ENCODE data around the gene GTF3C1.
"Not testable (repeated sequence)": the region's sequence is repeated elsewhere in the genome, so short reads cannot be mapped to it uniquely, and the experiment has no call there.

The GTF3C1 gene

DNA sequence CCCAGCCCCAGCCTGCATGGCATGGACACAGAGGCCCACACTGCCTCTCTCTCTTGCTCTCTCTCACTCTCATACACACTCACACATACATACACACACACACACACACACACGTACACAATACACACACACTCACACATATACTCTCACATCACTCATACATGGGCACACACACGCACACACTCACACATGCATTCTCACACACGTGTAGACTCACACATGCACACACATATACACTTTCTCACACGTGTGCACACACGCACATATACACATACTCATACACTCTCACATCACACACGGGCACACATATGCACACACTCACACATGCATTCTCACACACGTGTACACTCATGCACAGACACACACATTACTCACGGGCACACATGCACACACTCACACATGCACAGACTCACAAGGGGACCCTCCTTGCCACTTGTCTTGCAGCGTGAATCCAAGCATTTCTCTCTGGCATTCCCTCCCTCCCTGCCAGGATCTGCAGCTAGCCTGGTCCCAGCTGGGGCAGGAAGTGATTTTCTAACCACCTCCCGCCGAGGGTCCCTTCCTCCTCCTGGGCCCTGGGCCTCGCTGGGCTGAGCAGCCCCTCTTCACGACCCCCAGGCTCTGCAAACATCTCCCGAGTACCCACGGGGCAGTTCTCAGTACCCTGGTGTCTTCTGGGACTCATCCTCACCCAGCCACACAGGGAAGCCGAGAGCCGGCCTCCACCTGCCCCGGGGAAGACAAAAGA, 110.3 kb downstream of the GTF3C1 start:
- no peak for DNase-seq

- DNase-seq, result no peak
These were observed 111.8 kb downstream of the GTF3C1 start for GRCh38 chr16:27437946-27438345.

DNA sequence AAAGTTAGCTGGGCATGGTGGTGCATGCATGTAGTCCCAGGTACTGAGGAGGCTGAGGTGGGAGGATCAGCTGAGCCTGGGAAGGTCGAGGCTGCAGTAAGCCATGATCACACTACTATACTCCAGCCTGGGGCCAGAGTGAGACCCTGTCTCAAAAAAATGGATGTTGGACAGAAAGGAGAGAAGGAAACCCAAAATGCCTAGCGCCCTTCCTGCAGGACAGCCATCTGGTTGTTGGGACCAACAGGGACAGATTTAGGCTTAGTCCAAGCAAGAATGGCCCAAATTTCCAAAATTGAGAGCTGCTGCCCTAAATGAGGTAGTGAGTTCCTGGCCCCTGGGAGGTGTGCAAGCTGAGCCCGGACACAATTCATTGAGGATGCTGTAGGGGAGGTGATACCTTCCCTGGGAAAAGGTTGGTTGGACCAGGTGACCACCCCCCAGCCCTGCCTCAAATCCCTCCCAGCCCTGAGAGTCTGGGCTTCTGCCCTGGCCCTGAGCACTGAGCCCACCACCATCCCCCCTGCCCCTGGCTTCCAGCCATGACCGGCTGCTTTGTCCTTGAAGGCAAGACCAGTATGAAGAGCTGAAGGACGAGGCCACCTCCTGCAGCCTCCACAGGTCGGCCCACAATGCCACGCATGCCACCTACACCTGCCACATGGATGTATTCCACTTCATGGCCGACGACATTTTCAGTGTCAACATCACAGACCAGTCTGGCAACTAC, 112.6 kb downstream of the GTF3C1 start:
- no peak for DNase-seq

- DNase-seq, result no peak
These were observed 113.6 kb downstream of the GTF3C1 start for GRCh38 chr16:27436065-27436464.

DNA sequence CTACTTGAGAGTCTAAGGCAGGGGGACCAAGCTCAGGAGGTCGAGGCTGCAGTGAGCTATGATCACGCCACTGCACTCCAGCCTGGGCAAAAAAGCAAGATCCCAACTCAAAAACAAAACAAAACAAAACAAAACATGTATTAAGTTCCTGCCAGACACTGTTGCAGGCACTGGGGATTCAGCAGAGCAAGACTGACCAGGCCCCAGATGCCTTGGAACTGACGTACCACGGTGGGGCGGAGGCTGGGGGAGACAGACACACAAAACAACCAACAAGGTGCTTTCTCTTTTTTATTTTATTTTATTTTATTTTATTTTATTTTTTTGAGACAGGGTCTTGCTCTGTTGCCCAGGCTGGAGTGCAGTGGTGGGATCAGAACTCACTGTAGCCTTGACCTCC, 114.6 kb downstream of the GTF3C1 start:
- not testable (repeated sequence) for DNase-seq

DNA sequence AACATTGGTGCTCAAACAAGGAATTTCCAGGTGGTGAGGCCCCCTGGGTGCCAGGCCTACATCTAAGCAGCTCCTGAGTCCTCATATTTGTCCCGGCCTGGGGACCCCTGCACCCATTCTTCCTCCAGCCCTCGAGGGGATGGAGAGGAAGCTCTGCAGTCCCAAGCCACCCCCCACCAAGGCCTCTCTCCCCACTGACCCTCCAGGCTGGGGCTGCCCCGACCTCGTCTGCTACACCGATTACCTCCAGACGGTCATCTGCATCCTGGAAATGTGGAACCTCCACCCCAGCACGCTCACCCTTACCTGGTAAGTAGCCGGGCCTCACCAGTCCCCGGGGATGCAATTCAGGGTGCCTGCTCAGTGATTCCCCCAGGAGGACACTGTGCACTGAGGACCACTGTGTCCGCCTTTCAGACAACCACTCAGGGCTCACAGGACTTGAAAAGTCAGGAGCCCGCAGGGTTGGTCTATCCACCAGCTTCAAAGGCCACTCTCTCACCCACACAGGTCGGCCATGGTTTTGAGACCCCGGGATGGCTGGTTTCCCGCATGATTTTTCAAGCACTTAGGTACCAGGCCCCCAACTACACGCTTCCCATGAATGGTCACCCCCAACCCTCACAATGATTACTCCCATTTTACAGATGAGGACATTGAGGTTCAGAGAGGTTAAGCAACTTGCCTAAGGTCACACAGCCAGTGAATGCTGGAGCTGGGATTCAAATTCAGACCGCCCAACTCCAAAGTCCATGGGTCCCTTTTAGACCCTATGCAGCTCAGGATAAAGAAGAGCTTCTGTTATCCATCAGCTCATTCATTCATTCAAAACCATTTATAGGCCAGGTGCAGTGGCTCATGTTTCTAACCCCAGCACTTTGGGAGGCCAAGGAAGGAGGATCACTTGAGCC, 115.3 kb downstream of the GTF3C1 start:
- DNase-seq, result no peak

DNA sequence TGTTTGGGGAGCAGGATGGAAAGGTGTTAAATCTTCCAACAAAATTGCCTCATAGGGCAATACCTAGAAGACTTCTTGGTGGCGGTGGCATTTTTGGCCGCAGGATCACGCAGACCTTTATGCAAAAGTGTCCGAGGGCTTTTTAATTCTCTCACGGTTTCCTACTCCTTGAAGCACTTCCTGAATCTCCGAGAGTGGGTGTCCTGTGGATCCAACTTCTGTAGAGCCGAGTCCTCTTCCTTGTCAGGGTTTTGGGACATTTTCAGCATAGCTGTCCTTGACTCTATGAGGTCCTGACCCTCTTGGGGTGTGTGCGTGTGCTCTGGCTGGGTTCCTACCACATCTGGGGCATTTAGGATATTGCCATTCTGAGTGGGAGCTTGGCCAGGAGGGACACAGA, 116.1 kb downstream of the GTF3C1 start:
- no peak for DNase-seq

DNA sequence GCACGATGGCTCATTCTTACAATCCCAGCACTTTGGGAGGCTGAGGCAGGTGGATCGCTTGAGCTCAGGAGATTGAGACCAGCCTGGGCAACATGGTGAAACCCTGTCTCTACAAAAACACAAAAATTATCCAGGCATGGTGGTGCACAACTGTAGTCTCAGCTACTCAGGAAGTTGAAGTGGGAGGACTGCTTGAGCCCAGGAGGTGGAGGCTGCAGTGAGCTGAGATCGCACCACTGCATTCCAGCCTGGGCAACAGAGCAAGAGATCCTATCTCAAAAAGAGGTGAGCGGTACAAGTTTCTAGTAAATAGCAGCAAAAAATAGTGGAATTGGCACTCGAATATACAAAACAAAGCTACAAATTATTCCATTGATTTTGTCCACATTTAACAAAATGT, 116.5 kb downstream of the GTF3C1 start:
- DNase-seq, result not testable (repeated sequence)

GRCh38 chr16:27432558-27432957, 117.2 kb downstream of the GTF3C1 start:
- DNase-seq, result no peak

- DNase-seq, result no peak
These were observed 117.8 kb downstream of the GTF3C1 start for GRCh38 chr16:27431773-27432532.

- DNase-seq, result no peak
These were observed 118.7 kb downstream of the GTF3C1 start for GRCh38 chr16:27430923-27431484.

GRCh38 chr16:27430512-27430911, 119.2 kb downstream of the GTF3C1 start:
- DNase-seq, result no peak

- no peak for DNase-seq
These were observed 119.7 kb downstream of the GTF3C1 start for GRCh38 chr16:27429981-27430441.

DNA sequence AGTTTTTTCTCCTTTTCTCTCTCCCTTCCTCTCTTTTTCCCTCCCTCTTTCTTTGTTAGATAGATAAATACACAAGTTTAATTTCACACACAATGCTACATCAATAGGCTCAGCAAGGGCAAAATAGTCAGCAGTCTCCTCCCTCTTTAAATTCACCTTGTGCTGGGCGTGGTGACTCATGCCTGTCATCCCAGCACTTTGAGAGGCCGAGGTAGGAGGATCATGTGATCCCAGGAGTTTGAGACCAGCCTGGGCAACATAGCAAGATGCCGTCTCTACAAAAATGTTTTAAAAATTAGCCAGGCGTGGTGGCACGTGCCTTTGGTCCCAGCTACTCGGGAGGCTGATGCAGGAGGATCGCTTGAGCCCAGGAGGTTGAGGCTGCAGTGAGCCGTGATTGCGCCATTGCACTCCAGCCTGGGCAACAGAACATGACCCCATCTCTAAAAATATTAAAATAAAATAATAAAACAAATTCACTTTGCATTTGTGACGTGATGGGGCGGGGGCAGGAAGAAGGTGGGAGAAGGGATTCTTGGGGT, 120.3 kb downstream of the GTF3C1 start:
- no peak for DNase-seq

DNA sequence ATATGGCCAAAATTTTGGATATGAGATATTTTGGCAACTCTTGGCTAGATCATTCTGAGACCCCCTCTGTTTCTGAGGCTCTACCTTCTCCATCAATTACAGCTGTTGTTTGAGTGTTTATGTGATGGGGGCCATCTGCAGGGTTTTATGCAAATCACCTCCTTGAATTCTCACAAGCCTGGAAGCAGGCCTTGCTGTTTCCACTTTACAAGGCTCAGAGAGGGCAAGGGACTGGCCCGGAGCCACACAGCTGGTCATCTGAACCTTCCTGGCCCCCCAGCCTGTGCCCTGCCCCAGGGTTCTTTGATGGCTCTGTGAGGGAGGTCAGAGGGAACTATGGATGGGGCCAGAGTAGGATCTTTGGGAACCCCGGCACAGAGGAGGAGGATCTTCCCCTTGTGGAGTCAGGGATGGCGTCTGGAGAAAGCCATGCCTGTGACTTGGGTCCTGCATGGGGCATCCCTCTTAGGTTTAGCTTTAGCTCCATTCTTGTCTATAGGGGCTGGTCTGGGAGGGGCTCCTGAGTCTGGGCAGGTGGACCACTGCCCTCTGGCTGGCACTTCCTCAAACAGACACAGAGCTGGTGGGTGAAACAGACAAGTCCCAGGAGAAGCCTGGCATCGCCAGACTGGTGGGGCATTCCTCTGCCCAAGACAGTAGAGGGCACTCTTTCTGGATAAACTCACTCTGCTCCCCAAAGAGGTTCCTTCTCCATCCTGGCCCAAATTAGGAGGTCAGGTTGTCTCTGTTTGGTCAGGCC, 121.5 kb downstream of the GTF3C1 start:
- no peak for DNase-seq

GRCh38 chr16:27427538-27427937, 122.2 kb downstream of the GTF3C1 start:
- DNase-seq, result no peak

DNA sequence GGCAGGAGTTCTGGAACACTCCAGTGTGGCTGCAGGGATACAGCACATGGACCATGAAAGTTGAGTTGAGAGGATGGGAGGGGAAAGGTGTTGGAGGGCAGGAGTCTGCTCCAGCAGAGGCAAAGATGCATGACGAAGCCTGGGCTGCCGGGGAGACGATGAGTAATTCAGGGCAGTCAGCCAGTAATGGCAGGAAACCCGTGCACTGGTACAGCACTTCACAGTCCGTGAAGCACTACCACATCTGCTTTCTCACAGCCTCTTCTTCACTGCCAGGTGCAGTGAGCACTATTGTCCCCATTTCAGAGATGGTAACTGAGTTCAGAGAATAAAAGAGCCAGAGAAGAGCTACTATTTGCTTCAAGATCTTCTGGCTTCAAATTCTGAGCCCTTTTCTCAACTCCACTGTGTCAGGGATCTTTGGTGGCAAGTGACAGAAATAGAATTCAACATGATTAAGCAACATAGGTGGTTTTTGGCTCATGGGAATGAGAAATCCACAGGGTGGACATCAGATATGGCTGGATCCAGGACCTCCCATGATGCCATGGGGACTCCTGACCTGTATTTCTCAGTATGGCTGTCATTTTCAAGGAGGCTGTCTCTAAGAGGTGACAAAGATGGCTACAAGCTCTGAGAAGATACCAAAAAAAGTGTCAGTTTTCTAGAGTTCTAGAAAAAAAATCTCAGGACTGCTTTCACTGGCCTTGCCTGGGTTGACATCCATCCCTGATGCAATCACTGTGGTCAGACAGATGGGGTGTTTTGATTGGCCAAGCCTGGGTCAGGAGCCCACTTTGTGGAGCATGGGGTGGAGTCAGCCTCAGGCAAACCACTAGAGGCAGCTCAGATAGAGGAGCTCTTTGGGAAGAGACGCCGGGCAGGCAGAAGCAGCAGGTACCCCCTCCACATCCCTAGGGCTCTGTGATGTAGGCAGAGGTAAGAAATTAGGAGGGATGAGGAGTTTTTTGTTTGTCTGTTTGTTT, 123.0 kb downstream of the GTF3C1 start:
- peak; percentile 79 for DNase-seq

DNA sequence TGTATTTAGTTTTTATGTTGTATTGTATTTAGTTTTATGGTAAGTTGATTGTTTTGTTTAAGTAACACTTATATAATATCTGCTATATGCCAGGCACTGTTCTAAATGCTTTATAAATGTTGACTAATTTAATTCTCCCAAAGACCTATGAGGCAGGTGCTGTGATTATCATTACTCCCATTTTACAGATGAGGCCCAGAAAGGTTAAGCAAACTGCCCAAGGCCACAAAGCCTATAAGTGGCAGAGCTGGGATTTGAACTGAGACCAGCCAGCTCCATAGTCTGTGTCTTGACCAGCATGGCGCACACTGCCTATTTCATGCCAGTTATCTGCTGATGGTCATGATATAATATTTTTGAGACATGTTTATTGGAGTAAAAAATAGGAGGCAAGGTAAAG, 123.8 kb downstream of the GTF3C1 start:
- DNase-seq, result no peak

DNA sequence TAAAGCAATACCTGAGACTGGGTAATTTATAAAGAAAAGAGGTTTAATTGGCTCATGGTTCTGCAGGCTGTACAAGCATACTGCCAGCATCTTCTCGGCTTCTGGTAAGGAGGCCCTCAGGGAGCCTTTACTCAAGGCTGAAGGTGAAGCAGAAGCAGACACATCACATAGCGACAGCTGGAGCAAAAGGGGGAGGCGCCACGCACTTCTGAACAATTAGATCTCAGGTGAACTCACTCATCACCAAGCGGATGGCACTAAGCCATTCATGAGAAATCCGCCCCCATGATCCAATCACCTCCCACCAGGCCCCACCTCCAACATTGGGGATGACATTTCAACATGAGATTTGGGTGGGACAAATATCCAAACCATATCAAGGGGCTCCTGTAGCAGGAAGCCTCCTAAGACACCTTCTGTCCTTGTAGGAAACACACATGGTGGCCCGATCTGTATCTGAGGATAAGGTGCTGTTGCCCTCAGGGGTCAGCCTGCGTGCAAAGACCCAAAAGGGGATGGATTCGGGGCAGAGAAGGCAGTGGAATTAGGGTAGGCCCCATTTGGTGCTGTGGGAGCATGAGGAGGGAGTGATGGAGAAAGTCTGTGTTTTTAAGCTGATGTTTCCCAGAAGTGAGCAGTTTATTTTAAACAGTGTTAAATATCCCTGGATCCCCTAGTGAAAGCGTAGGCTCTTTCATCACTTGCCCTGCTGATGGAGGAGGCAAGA, 124.8 kb downstream of the GTF3C1 start:
- DNase-seq, result no peak

All from DMS53 (cell line).